DMS114 treated with DMSO at 0.1 percent for 48 hours (cell line): ENCODE data around the gene NAIF1.
"Not testable (repeated sequence)": the region's sequence is repeated elsewhere in the genome, so short reads cannot be mapped to it uniquely, and the experiment has no call there.

Experiments used
- DNase-seq: peaks from one replicate; lab custom pipeline; 2025; ENCODE audit not compliant: unreplicated experiment; lab: John Stamatoyannopoulos, UW

Gene NAIF1, protein sequence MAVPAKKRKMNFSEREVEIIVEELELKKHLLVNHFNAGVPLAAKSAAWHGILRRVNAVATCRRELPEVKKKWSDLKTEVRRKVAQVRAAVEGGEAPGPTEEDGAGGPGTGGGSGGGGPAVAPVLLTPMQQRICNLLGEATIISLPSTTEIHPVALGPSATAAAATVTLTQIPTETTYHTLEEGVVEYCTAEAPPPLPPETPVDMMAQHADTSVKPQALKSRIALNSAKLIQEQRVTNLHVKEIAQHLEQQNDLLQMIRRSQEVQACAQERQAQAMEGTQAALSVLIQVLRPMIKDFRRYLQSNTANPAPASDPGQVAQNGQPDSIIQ

DNA sequence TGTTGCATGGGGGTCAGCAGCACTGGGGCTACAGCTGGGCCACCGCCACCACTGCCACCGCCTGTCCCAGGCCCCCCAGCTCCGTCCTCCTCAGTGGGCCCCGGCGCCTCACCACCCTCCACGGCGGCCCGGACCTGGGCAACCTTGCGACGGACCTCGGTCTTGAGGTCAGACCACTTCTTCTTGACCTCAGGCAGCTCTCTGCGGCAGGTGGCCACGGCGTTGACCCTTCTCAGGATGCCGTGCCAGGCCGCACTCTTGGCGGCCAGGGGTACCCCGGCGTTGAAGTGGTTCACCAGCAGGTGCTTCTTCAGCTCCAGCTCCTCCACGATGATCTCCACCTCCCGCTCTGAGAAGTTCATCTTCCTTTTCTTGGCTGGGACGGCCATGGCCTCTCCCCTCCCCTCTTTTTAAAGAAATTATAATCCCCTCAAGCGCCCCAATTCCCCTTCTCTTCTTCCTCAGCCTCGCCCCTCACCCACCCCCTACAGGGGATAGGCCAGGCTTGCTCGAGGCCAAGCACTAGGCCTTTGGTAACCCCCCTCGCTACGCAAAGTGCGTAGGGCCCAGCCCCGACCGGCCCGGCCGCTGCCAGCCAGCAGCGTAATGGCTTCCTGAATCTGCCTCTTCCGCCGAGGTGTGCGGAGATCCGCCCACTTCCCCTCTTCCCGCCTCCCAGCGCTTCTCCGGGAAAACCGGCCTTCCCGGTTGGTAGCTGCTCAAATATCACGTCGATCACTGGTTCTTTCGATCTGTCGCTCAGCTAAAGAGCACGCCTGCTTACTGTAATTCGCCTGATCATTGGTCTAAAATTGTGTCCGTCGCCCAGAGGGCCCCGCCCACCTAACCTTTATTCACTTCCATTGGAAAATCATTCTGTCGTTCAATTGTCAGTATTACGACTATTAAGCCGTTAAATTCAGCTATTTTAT lies at the start of gene NAIF1:
NAIF1 (minus strand) TSS at position 608 of the 932 bp plus-strand sequence; CDS start at position 389, 219 bp downstream.
- DNase-seq: peak; percentile 97

GRCh38 chr9:128116104-128117083 lies 49.3 kb upstream of the NAIF1 start:
- no peak for DNase-seq

- no peak for DNase-seq
Observed at GRCh38 chr9:128115187-128116103, 48.3 kb upstream of the NAIF1 start.

DNA sequence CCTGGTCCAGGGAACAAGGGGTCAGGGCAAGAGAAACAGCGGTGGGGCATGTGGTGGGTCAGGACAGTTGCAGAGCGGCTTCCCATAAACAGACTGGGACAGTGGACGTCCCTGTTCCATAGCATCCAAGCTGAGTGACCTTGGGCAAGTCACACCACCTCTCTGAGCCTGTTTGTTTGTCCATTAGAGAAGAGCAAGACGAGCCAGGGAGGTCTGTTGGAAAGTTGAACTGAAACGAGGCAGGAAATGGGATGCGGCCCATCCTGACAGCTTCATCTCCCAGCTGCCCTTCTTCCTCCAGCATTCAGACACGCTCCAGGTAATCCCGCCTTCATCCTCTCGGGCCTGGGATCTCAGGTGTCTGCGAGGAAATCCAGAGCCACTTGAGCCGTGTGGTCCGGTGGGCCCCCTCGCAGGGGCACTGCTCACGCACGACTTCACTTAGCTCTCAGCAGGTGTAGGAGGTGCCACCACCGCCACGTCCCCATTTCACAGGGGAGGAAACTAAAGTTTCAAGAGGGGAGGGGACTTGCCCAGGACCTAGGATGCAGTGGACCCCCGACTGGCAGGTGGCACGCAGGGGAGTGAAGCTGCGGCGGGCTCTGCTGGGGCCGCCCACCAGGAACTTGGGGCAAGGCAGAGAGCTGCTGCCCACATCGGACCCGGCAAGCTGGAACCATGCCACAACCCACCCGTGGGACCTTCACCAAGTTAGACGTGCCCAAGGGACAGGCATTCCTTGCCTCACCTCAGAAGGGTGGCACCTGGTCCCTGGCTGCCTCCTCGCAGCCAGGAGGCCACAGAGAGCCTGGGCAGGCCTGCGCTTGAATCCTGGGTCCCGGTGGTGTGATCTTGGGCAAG lies 47.4 kb upstream of the NAIF1 start:
- DNase-seq: no peak

DNA sequence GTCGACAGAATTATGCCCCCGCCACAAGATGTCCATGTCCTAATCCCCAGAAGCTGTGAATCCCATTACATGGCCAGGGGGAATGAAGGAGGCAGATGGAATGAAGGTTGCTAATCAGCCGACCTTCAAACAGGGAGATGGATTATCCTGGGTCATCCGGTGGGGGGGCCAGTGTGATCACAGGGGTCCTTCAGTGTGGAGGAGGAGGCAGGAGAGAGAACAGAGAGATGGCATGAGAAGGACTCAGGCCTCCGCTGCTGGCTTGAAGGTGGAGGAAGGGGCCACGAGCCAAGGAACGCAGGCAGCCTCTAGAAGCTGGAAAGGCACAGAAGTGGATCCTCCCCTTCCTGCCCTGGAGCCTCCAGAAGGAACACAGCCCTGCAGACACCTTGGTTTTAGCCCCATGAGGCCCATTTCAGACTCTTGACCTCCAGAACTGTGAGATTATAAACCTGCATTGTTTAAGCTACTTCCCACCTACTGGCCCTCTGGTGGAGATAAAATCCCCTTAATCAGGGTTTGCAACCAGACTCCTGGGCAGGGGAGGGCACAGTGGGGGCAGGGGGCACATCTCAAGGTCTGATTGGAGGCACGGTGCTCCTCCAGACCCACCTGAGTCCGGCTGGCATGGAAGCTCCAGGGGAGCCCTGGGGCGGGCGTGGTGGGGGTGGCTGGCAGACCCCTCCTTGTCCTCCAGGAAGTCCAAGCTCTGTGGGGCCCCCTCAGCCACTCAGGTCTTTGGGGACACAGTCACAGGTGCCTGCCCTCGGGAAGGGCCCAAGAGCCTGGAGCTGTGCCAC lies 46.6 kb upstream of the NAIF1 start:
- no peak for DNase-seq

GRCh38 chr9:128111726-128112125 lies 44.6 kb upstream of the NAIF1 start:
- DNase-seq: not testable (repeated sequence)

DNA sequence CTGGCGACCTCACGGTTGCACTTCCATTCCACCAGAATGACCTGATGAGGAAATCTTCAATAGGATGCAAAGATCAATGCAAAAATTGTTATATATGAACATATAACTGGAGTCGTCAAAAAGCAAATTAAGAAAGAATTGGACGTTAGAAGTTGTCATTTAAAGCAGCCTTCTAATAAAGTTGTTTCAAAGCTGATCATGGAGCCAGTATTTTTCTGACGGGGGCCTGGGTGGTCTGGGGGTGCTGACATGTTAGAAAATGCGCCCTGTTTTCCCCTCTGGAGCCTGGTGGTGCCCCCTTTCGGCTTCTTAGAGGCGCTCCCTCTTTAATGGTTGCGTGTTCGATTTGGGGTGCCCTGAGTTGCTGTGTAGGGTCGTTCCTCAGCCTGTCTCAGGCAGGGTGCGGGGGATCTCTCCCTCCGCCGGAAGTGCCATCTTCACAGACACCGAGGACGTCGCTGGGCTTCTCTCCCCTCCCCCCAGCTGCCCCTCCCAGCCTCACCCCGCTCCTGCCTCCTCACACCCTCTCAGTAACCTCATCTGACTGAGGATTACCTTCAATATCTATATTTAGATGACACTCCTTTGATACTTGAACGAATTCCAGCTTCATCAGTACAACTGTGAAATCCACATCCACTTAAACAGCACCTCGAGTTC lies 42.1 kb upstream of the NAIF1 start:
- no peak for DNase-seq

DNA sequence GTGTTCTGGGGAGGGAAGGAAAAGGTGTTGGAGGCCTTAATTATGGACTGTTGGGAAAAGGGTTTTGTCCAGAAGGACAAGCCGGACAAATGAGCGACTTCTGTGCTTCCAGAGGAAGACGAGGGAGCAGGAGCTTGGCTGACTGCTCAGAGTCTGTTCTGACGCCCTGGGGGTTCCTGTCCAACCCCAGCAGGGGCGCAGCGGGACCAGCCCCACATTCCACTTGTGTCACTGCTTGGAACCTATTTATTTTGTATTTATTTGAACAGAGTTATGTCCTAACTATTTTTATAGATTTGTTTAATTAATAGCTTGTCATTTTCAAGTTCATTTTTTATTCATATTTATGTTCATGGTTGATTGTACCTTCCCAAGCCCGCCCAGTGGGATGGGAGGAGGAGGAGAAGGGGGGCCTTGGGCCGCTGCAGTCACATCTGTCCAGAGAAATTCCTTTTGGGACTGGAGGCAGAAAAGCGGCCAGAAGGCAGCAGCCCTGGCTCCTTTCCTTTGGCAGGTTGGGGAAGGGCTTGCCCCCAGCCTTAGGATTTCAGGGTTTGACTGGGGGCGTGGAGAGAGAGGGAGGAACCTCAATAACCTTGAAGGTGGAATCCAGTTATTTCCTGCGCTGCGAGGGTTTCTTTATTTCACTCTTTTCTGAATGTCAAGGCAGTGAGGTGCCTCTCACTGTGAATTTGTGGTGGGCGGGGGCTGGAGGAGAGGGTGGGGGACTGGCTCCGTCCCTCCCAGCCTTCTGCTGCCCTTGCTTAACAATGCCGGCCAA lies 41.3 kb upstream of the NAIF1 start:
- DNase-seq: no peak

GRCh38 chr9:128107468-128108268 lies 40.5 kb upstream of the NAIF1 start:
- no peak for DNase-seq

GRCh38 chr9:128106940-128107467 lies 39.9 kb upstream of the NAIF1 start:
- DNase-seq: no peak

DNA sequence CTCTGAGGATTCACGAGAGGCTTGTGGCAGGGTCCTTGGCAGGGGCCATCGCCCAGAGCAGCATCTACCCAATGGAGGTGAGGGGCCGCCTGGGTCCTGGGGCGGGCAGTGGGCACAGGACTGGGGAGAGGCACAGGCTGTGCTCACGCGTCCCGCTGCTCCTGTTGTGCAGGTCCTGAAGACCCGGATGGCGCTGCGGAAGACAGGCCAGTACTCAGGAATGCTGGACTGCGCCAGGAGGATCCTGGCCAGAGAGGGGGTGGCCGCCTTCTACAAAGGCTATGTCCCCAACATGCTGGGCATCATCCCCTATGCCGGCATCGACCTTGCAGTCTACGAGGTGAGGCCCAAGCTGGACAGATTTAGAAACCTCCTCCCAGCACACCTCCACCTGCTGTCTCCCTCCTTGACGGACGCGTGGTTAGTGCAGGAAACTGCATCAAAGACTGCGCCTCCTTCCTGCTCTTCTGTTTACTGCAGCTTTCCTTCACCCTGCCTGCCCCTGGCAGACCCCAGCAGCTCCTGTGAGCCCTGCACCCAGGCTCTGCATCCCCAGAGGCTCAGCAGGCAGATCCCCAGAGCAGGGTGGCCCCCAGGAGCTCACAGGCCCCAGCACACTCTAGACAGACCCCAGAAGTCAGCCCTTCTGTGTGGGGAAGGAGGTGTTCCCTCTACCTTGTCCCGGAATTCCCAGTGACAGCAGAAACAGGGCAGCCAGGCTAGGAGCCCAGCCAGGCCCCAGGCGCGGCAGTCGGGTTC lies 39.2 kb upstream of the NAIF1 start:
- no peak for DNase-seq

GRCh38 chr9:128105538-128106175 lies 38.5 kb upstream of the NAIF1 start:
- no peak for DNase-seq

DNA sequence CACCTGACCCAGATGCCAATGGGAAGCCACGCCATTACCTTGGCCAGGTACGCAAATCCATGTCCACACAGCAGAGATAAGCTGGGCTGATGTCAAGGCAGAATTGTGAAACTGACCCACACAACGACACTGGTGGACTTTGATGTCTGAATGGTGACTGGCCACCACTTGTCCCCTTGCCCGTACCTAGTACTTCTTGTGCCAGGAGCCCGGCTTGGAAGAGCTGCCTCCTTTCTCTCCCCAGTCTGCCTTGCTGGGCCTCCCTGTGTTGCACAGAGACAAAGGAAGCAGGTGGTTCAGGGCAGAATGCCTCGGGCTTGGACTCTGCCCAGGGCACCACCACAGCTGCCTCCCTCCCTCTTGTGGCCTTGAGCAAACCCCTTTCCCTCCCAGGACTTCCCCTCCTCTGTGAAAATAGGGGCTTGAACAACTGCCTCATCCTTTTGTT lies 37.1 kb upstream of the NAIF1 start:
- DNase-seq: no peak

DNA sequence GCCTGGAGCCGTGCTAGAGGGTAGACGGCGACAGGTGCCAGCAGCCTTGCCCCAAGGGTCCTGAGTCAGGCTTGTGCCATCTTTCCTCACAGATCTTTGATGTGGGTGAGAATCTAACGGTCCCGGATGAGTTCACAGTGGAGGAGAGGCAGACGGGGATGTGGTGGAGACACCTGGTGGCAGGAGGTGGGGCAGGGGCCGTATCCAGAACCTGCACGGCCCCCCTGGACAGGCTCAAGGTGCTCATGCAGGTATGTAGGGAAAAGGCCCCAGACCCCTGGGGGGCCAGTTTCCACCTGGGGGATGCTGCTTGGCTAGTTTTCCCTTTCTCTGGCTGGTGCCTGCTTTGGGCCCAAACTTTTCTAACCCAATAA lies 36.5 kb upstream of the NAIF1 start:
- DNase-seq: no peak
